OCI-LY1 (cell line): ENCODE results near the gene SCAI.
"Not testable (repeated sequence)": the region's sequence is repeated elsewhere in the genome, so short reads cannot be mapped to it uniquely, and the experiment has no call there.

ENCODE experiments used
- H2AFZ ChIP-seq: fragments of 200-600 bp; sonication (generic), shearing (Covaris generic); 2 replicates; pipeline ENCODE4 v1.6.0; 2014; ENCODE audit warnings: antibody characterized with exemption, mild to moderate bottlenecking, low read length
- H3F3A ChIP-seq: fragments of 200-600 bp; sonication (generic), shearing (Covaris generic); 2 replicates; pipeline ENCODE4 v1.6.0; 2014; ENCODE audit warnings: mild to moderate bottlenecking, antibody characterized with exemption, low read length, moderate library complexity; ENCODE audit not compliant: insufficient read depth
- H3K27ac ChIP-seq: fragments of 200-600 bp; sonication (generic); 2 replicates; pipeline ENCODE4 v1.5.1; 2014; ENCODE audit warnings: low read length, mixed run types, mild to moderate bottlenecking, low read depth; ENCODE audit not compliant: poor library complexity, severe bottlenecking
- H3K27me3 ChIP-seq: fragments of 200-600 bp; sonication (generic); 2 replicates; pipeline ENCODE4 v1.6.0; 2014; ENCODE audit warnings: antibody characterized with exemption, mild to moderate bottlenecking, low read length, moderate library complexity; ENCODE audit not compliant: insufficient read depth
- H3K36me3 ChIP-seq: fragments of 200-600 bp; sonication (generic); 2 replicates; pipeline ENCODE4 v1.6.1; 2014; ENCODE audit warnings: mild to moderate bottlenecking, antibody characterized with exemption, low read length, moderate library complexity, mixed read lengths; ENCODE audit not compliant: insufficient read depth
- H3K4me1 ChIP-seq: fragments of 200-600 bp; sonication (generic); 2 replicates; pipeline ENCODE4 v1.5.1; 2014; ENCODE audit warnings: mild to moderate bottlenecking, low read length, moderate library complexity; ENCODE audit not compliant: insufficient read depth, severe bottlenecking
- H3K4me2 ChIP-seq: fragments of 200-600 bp; sonication (generic), shearing (Covaris generic); 2 replicates; pipeline ENCODE4 v1.6.1; 2014; ENCODE audit warnings: low read length
- H3K4me3 ChIP-seq: fragments of 200-600 bp; sonication (generic); 2 replicates; pipeline ENCODE4 v1.5.1; 2014; ENCODE audit warnings: low read length, low read depth, mild to moderate bottlenecking, mixed read lengths; ENCODE audit not compliant: poor library complexity, severe bottlenecking
- H3K79me2 ChIP-seq: fragments of 200-600 bp; shearing (Covaris generic); 2 replicates; pipeline ENCODE4 v1.6.1; 2016; ENCODE audit warnings: mixed run types, low read length, mixed read lengths; ENCODE audit not compliant: insufficient read depth
- H3K9ac ChIP-seq: fragments of 200-600 bp; sonication (generic), shearing (Covaris generic); 2 replicates; pipeline ENCODE4 v1.6.1; 2014; ENCODE audit warnings: mild to moderate bottlenecking, low read length, mixed read lengths
- H3K9me2 ChIP-seq: fragments of 200-600 bp; sonication (generic), shearing (Covaris generic); 2 replicates; pipeline ENCODE4 v1.6.1; 2014; ENCODE audit warnings: low read depth, mild to moderate bottlenecking, low read length, mixed read lengths
- H3K9me3 ChIP-seq: fragments of 200-600 bp; shearing (Covaris generic); 2 replicates; pipeline ENCODE4 v1.6.1; 2014; ENCODE audit warnings: low read length, mixed read lengths
- H4K20me1 ChIP-seq: fragments of 200-600 bp; sonication (generic), shearing (Covaris generic); 2 replicates; pipeline ENCODE4 v1.6.0; 2016; ENCODE audit warnings: mild to moderate bottlenecking, low read length; ENCODE audit not compliant: insufficient read depth
- CTCF ChIP-seq: fragments of 200-600 bp; sonication (generic), shearing (Covaris generic); IDR thresholded peaks from 2 replicates; pipeline ENCODE4 v1.5.1; 2017; ENCODE audit warnings: mild to moderate bottlenecking, antibody characterized with exemption, low read length, moderate library complexity, mixed read lengths
- EZH2 ChIP-seq: fragments of 200-600 bp; sonication (generic), shearing (Covaris generic); IDR thresholded peaks from 2 replicates; pipeline ENCODE4 v1.8.0; 2017; ENCODE audit warnings: borderline replicate concordance, mixed run types, mild to moderate bottlenecking, antibody characterized with exemption, low read length, moderate library complexity, mixed read lengths

The SCAI gene

GRCh38 chr9:125089331-125089730, 54.0 kb downstream of the SCAI start:
- TF ChIP-seq EZH2 = no peak
- no peak for TF ChIP-seq CTCF
- Histone ChIP-seq H2AFZ (no peak overlapping the region), H3K9ac (no peak overlapping the region), H3K4me3 (no peak overlapping the region), H3K9me3 (no peaks in the 10 kb centered on the region), H3K27ac (no peak overlapping the region), H3K79me2 (no peaks in the 10 kb centered on the region; the same call in 1 of the 2 replicates), H3K27me3 (no peaks in the 10 kb centered on the region), H3F3A (no peaks in the 10 kb centered on the region; the same call in 1 of the 2 replicates), H3K4me1 (no peaks in the 10 kb centered on the region), H3K4me2 (no peak overlapping the region), H3K9me2 (no peaks in the 10 kb centered on the region), H4K20me1 (no peaks in the 10 kb centered on the region), H3K36me3 (no peaks in the 10 kb centered on the region)

GRCh38 chr9:125088752-125089151, 54.6 kb downstream of the SCAI start:
- no peaks in the 10 kb centered on the region for H3K9me3 ChIP-seq
- H3K4me3 ChIP-seq = no peak overlapping the region
- no peak for TF ChIP-seq CTCF
- no peak for TF ChIP-seq EZH2
- no peaks in the 10 kb centered on the region; the same call in 1 of the 2 replicates for H3F3A ChIP-seq
- H3K4me1 ChIP-seq = no peaks in the 10 kb centered on the region
- H3K27me3 ChIP-seq = no peaks in the 10 kb centered on the region
- no peak overlapping the region for H3K27ac ChIP-seq
- no peaks in the 10 kb centered on the region for H3K9me2 ChIP-seq
- no peak overlapping the region for H3K4me2 ChIP-seq
- H2AFZ ChIP-seq = no peak overlapping the region
- H4K20me1 ChIP-seq = no peaks in the 10 kb centered on the region
- peaks cover under 1% of the 10 kb centered on the region for H3K36me3 ChIP-seq
- no peak overlapping the region for H3K9ac ChIP-seq
- no peaks in the 10 kb centered on the region; the same call in 1 of the 2 replicates for H3K79me2 ChIP-seq

GRCh38 chr9:125085703-125086477, 57.4 kb downstream of the SCAI start:
- H3F3A ChIP-seq = no peaks in the 10 kb centered on the region; the same call in 1 of the 2 replicates
- H3K79me2 ChIP-seq = no peaks in the 10 kb centered on the region; the same call in 1 of the 2 replicates
- no peak overlapping the region for H3K4me3 ChIP-seq
- no peaks in the 10 kb centered on the region for H4K20me1 ChIP-seq
- peaks cover 12% of the 10 kb centered on the region for H3K36me3 ChIP-seq
- H2AFZ ChIP-seq = no peak overlapping the region
- H3K9ac ChIP-seq = no peak overlapping the region
- no peak overlapping the region for H3K27ac ChIP-seq
- no peaks in the 10 kb centered on the region for H3K4me1 ChIP-seq
- H3K4me2 ChIP-seq = no peak overlapping the region
- H3K27me3 ChIP-seq = no peaks in the 10 kb centered on the region
- H3K9me2 ChIP-seq = no peaks in the 10 kb centered on the region
- no peak for TF ChIP-seq EZH2
- TF ChIP-seq CTCF = no peak
- H3K9me3 ChIP-seq = no peaks in the 10 kb centered on the region; the same call in 1 of the 2 replicates

- H3K27me3 ChIP-seq, H3K4me1 ChIP-seq: not testable (repeated sequence)
- peaks cover 15% of the 10 kb centered on the region for H3K36me3 ChIP-seq
Observed at GRCh38 chr9:125082197-125082596, 61.1 kb downstream of the SCAI start.

GRCh38 chr9:125080797-125081196, 62.5 kb downstream of the SCAI start:
- H4K20me1 ChIP-seq, H3K79me2 ChIP-seq, H3K27ac ChIP-seq, H2AFZ ChIP-seq, H3K9me2 ChIP-seq, H3K9me3 ChIP-seq, H3F3A ChIP-seq, H3K4me2 ChIP-seq, H3K4me1 ChIP-seq, H3K4me3 ChIP-seq, H3K9ac ChIP-seq, H3K27me3 ChIP-seq: not testable (repeated sequence)
- H3K36me3 ChIP-seq = peaks cover 15% of the 10 kb centered on the region

More at GRCh38 chr9:125082197-125082596, 61.1 kb downstream of the SCAI start:
- H3K27ac ChIP-seq, H3K9ac ChIP-seq, H3F3A ChIP-seq, H3K9me3 ChIP-seq, H3K9me2 ChIP-seq, H3K4me3 ChIP-seq, H4K20me1 ChIP-seq, H2AFZ ChIP-seq, H3K4me2 ChIP-seq, H3K79me2 ChIP-seq: not testable (repeated sequence)
